ENCODE measurements around the gene AHSP. TPM values are rescaled to one million over a fixed set of nuclear protein-coding genes. Genes with fewer than 3 reads are reported as not detected.
A peak's percentile ranks its signal among the peaks of the same experiment; 100 is the strongest.

The AHSP gene
- total and polyA plus RNA-seq, 9 donors: not detected

- 92 to 93% (median 92%) methylated on average over 3 of the region's 3 CpGs for WGBS, 3 donors
- Histone ChIP-seq H3K4me1 (ENCODE audit: insufficient read depth) (peaks cover 3% of the 10 kb centered on the region), H3K9me3 (no peaks in the 10 kb centered on the region), H3K27me3 (no peaks in the 10 kb centered on the region), H3K36me3 (no peaks in the 10 kb centered on the region), H3K27ac (no peak overlapping the region), H3K4me3 (no peak overlapping the region)
- DNase-seq: no peak
- no peak for TF ChIP-seq EP300 (IDR thresholded peaks at IDR 0.05)
- TF ChIP-seq, protein P1, sequence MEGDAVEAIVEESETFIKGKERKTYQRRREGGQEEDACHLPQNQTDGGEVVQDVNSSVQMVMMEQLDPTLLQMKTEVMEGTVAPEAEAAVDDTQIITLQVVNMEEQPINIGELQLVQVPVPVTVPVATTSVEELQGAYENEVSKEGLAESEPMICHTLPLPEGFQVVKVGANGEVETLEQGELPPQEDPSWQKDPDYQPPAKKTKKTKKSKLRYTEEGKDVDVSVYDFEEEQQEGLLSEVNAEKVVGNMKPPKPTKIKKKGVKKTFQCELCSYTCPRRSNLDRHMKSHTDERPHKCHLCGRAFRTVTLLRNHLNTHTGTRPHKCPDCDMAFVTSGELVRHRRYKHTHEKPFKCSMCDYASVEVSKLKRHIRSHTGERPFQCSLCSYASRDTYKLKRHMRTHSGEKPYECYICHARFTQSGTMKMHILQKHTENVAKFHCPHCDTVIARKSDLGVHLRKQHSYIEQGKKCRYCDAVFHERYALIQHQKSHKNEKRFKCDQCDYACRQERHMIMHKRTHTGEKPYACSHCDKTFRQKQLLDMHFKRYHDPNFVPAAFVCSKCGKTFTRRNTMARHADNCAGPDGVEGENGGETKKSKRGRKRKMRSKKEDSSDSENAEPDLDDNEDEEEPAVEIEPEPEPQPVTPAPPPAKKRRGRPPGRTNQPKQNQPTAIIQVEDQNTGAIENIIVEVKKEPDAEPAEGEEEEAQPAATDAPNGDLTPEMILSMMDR (IDR thresholded peaks at IDR 0.05): no peak
- TF ChIP-seq POLR2A (IDR thresholded peaks at IDR 0.05): no peak
- intact Hi-C loops (cut with DNase I): no loop called here
Observed at GRCh38 chr16:31525113-31525512, 2.6 kb upstream of the AHSP start.

DNA sequence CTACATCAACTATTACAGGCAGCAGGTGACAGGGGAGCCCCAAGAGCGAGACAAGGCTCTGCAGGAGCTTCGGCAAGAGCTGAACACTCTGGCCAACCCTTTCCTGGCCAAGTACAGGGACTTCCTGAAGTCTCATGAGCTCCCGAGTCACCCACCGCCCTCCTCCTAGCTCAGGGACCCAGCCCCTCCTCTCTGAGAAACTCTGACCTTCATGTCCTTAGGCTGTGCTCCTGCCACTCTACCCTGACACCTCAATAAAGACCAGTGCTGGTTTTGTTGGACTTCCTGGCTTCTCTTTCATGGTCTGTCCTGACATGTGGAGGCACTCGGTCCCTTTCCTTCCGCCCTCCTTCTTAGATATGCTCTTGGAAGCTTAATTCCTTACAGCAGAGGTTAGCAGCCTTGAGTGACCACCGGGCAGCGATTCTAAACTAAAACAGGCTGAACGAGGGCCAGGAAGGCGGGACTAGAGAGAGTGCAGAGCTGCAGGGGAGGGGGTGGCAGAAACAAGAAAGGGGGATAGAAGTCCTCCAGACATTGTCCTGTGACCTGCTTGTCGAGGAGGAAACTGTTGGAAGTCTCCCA, 915 bp downstream of the AHSP start:
- H3K4me1 ChIP-seq (ENCODE audit: insufficient read depth): peaks cover 3% of the 10 kb centered on the region
- peak overlapping the region; percentile 35 for H3K4me3 ChIP-seq
- no peaks in the 10 kb centered on the region for H3K9me3 ChIP-seq
- peak in 2 of 5 donors; percentile 26 to 38 for DNase-seq
- WGBS, 3 donors: 22 to 27% (median 25%) methylated on average over 11 of the region's 11 CpGs
- H3K36me3 ChIP-seq: no peaks in the 10 kb centered on the region
- intact Hi-C loops (cut with DNase I): no loop called here
- peak overlapping the region in 1 of 2 donors; percentile 7 for H3K27ac ChIP-seq
- no peak for TF ChIP-seq POLR2A (IDR thresholded peaks at IDR 0.05)
- no peak for TF ChIP-seq EP300 (IDR thresholded peaks at IDR 0.05)
- TF ChIP-seq, protein P1 (IDR thresholded peaks at IDR 0.05): no peak
- H3K27me3 ChIP-seq: no peaks in the 10 kb centered on the region

DNA sequence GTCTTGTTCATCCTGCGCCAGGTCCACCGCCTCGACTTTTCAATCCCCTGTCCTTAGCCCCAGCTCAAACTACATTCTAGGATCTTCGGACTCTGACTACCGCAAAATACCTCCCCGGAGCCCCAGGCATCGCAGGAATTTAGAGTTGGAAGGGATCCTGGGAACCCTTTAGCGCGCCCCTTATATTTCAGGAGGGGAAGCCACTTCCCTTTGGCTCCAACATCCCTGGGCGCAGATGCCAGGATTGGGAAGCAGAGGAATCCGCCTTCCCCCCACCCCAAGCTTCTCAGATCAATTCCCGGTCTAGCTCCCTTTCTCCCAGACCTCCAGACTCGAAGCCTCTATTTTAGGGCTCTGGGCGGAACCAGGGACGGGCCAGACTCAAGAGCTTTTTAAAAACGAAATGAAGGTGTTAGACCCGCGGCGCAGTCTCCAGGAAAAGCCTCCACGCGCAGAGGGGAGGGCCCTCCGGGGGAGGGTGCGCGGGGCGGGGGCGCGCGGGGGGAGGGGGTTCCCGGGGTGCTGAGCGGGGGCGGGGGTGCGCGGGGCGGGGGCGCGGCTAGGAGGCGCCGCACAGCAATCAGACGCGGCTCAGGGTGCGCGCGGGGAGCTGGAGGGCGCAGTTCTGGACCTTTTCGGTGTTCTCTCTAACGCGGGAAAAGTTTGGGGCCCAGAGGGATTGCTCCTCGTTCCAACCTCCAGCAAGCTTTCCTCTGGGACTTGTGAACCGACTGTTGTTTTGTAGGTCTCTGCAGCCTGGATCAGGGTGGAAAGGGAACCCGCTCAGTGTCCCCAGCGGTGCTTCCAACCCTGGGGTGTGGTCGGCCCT, 1.6 kb downstream of the AHSP start:
- H3K9me3 ChIP-seq: no peaks in the 10 kb centered on the region
- 1 to 2% (median 2%) methylated on average over 39 to 52 of the region's 52 CpGs for WGBS, 3 donors
- peaks cover 3% of the 10 kb centered on the region for H3K4me1 ChIP-seq (ENCODE audit: insufficient read depth)
- no peaks in the 10 kb centered on the region for H3K27me3 ChIP-seq
- no peaks in the 10 kb centered on the region for H3K36me3 ChIP-seq
- H3K27ac ChIP-seq: peak overlapping the region in 1 of 2 donors; percentile 7
- no peak for TF ChIP-seq EP300 (IDR thresholded peaks at IDR 0.05)
- TF ChIP-seq, protein P1 (IDR thresholded peaks at IDR 0.05): no peak
- TF ChIP-seq POLR2A (IDR thresholded peaks at IDR 0.05): no peak
- intact Hi-C loops (cut with DNase I): no loop called here
- H3K4me3 ChIP-seq: peak overlapping the region; percentile 35
- peak; percentile 43 to 55 (median 47) for DNase-seq

DNA sequence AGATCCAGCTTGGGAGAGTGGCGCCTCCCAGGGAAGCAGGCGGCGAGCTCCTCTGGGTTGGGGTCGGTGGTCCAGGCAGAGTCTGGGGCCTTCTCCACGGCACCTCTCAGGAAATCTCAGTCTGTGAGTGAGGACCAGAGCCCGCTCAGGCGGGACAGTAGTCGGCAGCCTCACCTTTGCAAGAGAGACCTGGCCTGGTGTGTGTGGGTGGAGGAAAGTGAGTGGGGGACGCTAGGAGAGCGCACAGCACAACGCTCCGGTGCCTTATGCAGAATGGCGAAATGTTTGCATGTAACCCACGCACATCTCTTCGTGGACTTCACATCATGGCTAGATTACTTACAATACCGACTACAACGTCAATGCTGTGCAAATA, 2.2 kb downstream of the AHSP start:
- H3K27ac ChIP-seq: peak overlapping the region in 1 of 2 donors; percentile 7
- no peaks in the 10 kb centered on the region for H3K36me3 ChIP-seq
- no peaks in the 10 kb centered on the region for H3K9me3 ChIP-seq
- 17 to 24% (median 23%) methylated on average over 17 of the region's 17 CpGs for WGBS, 3 donors
- no peak for DNase-seq
- H3K4me1 ChIP-seq (ENCODE audit: insufficient read depth): peaks cover 3% of the 10 kb centered on the region
- no peaks in the 10 kb centered on the region for H3K27me3 ChIP-seq
- intact Hi-C loops (cut with DNase I): no loop called here
- peak overlapping the region; percentile 35 for H3K4me3 ChIP-seq
- TF ChIP-seq POLR2A (IDR thresholded peaks at IDR 0.05): no peak
- TF ChIP-seq, protein P1 (IDR thresholded peaks at IDR 0.05): no peak
- TF ChIP-seq EP300 (IDR thresholded peaks at IDR 0.05): no peak

All from ovary (tissue), 9 donors.